GM23338 (cell line): Measurements from ENCODE around the gene KCNK1. TPM values are rescaled to one million over a fixed set of nuclear protein-coding genes. Genes with fewer than 3 reads are reported as not detected.

ENCODE experiments used
- ATAC-seq: fragments of 200-7000 bp; cut with Tn5 transposase; 3 replicates; pipeline ENCODE4 v1.9.1; 2020
- DNase-seq: peaks from one replicate; pipeline ENCODE4 v3.0.0-alpha.2; 2015; ENCODE audit warnings: low spot score
- H2AFZ ChIP-seq: fragments of 200-600 bp; sonication (generic); 2 replicates; pipeline ENCODE4 v1.8.0; 2016; ENCODE audit warnings: antibody characterized with exemption, mild to moderate bottlenecking, moderate library complexity
- H3F3A ChIP-seq: fragments of 200-600 bp; sonication (generic); replicated peaks from 2 replicates; pipeline ENCODE4 v1.8.0; 2017; ENCODE audit warnings: antibody characterized with exemption, mixed run types, low read depth
- H3K27ac ChIP-seq: fragments of 200-600 bp; sonication (generic); 2 replicates; pipeline ENCODE4 v1.6.1; 2016; ENCODE audit warnings: low read depth
- H3K27me3 ChIP-seq: fragments of 200-600 bp; sonication (generic); 2 replicates; pipeline ENCODE4 v1.8.0; 2016; ENCODE audit warnings: mild to moderate bottlenecking, mixed run types, moderate library complexity; ENCODE audit not compliant: insufficient read depth
- H3K36me3 ChIP-seq: fragments of 200-600 bp; sonication (generic); 2 replicates; pipeline ENCODE4 v1.8.0; 2016; ENCODE audit warnings: mild to moderate bottlenecking; ENCODE audit not compliant: insufficient read depth
- H3K4me1 ChIP-seq: fragments of 200-600 bp; sonication (generic); 2 replicates; pipeline ENCODE4 v1.8.0; 2016; ENCODE audit warnings: mild to moderate bottlenecking, moderate library complexity; ENCODE audit not compliant: insufficient read depth
- H3K4me2 ChIP-seq: fragments of 200-600 bp; sonication (generic); 2 replicates; pipeline ENCODE4 v1.7.1; 2017; ENCODE audit warnings: mixed run types
- H3K4me3 ChIP-seq: fragments of 200-600 bp; sonication (generic); 2 replicates; pipeline ENCODE4 v1.6.1; 2016; ENCODE audit warnings: mixed run types
- H3K79me2 ChIP-seq: fragments of 200-600 bp; sonication (generic); replicated peaks from 2 replicates; pipeline ENCODE4 v1.8.0; 2017; ENCODE audit warnings: mild to moderate bottlenecking; ENCODE audit not compliant: insufficient read depth
- H3K9me2 ChIP-seq: fragments of 200-600 bp; sonication (generic); 2 replicates; pipeline ENCODE4 v1.8.0; 2017; ENCODE audit not compliant: insufficient read depth
- H4K20me1 ChIP-seq: fragments of 200-600 bp; sonication (generic); replicated peaks from 2 replicates; pipeline ENCODE4 v1.8.0; 2017; ENCODE audit warnings: mild to moderate bottlenecking; ENCODE audit not compliant: insufficient read depth
- H3K27ac Mint-ChIP-seq: 2 replicates; pipeline ENCODE4 v1.8.0; 2020; ENCODE audit warnings: inconsistent platforms, mild to moderate bottlenecking, moderate library complexity, mixed read lengths
- H3K27me3 Mint-ChIP-seq: 3 replicates; pipeline ENCODE4 v1.8.0; 2022; ENCODE audit warnings: low read depth, mild to moderate bottlenecking, moderate library complexity, mixed read lengths, inconsistent platforms; ENCODE audit not compliant: insufficient read depth, poor library complexity
- H3K36me3 Mint-ChIP-seq: 3 replicates; pipeline ENCODE4 v1.8.0; 2021; ENCODE audit warnings: low read depth, mild to moderate bottlenecking, inconsistent platforms, moderate library complexity, mixed read lengths
- H3K4me1 Mint-ChIP-seq: 3 replicates; pipeline ENCODE4 v1.8.0; 2020; ENCODE audit warnings: mild to moderate bottlenecking, inconsistent platforms, mixed read lengths
- H3K4me3 Mint-ChIP-seq: 3 replicates; pipeline ENCODE4 v1.8.0; 2021; ENCODE audit warnings: moderate library complexity, mild to moderate bottlenecking, inconsistent platforms, mixed read lengths
- H3K9me3 Mint-ChIP-seq: 3 replicates; pipeline ENCODE4 v1.8.0; 2020; ENCODE audit warnings: moderate library complexity, mild to moderate bottlenecking, inconsistent platforms, mixed read lengths
- CREB1 ChIP-seq: fragments of 250-450 bp; sonication (Bioruptor Pico); IDR thresholded peaks from 2 replicates; pipeline ENCODE4 v1.5.0; 2020; ENCODE audit warnings: low read depth, mild to moderate bottlenecking, moderate library complexity
- CTCF ChIP-seq, 2 experiments: fragments of 200-600 bp in 1 of 2; sonication (generic) in 1 of 2; conservative IDR thresholded peaks; 2 replicates each; pipeline versions ENCODE4 v1.5.1 to v1.6.1; 2016 to 2017; ENCODE audit warnings: antibody characterized with exemption in 2 of 2, low read depth in 2 of 2, mild to moderate bottlenecking in 2 of 2, moderate library complexity in 1 of 2
- EZH2phosphoT487 ChIP-seq: fragments of 200-600 bp; sonication (generic); IDR thresholded peaks from one replicate; pipeline ENCODE4 v1.8.1; 2018; ENCODE audit warnings: antibody characterized with exemption; ENCODE audit not compliant: unreplicated experiment
- POLR2AphosphoS5 ChIP-seq: IDR thresholded peaks from 2 replicates; pipeline ENCODE4 v1.6.1; 2016; ENCODE audit warnings: antibody characterized with exemption, low read depth
- polyA plus RNA-seq: library from polyadenylated mRNA; unstranded; fragments of >200 nt; fragmentation: Nextera tagmentation; extraction: Ambion mirVana; gene quantifications from 2 replicates; pipeline ENCODE4 v1.2.1, GENCODE V29; 2016
- total RNA-seq: library from RNA; depleted of rRNA; stranded (reverse); fragments of >200 nt; shearing (Covaris generic); gene quantifications from 2 replicates; pipeline ENCODE4 v1.2.3, GENCODE V29; 2014
- TF ChIP-seq, protein P1 (sequence below): fragments of 250-450 bp; sonication (Bioruptor Pico); IDR thresholded peaks from 2 replicates; pipeline ENCODE4 v1.5.0; 2020; ENCODE audit warnings: mild to moderate bottlenecking, moderate library complexity
- TF ChIP-seq, protein P2 (sequence below): IDR thresholded peaks from 2 replicates; pipeline ENCODE4 v1.6.1; 2016; ENCODE audit warnings: antibody characterized with exemption

Gene KCNK1
- total and polyA plus RNA-seq, 2 experiments from 2014 or later: 10.1 to 12.7 TPM

- Mint-ChIP-seq H3K9me3 (no peaks in the 10 kb centered on the region), H3K36me3 (peaks cover 9% of the 10 kb centered on the region; the same call in 1 of the 3 replicates), H3K27me3 (peaks cover 2% of the 10 kb centered on the region), H3K27ac (no peak overlapping the region), H3K4me3 (no peak overlapping the region), H3K4me1 (peaks cover 36% of the 10 kb centered on the region)
- no peak overlapping the region for H3K27ac ChIP-seq
- peaks cover 4% of the 10 kb centered on the region; the same call in 1 of the 2 replicates for H4K20me1 ChIP-seq
- ATAC-seq (no peak), DNase-seq (no peak)
- H3K27me3 ChIP-seq: no peaks in the 10 kb centered on the region
- H3K4me3 ChIP-seq: no peak overlapping the region
- no peaks in the 10 kb centered on the region for H3F3A ChIP-seq
- TF ChIP-seq CTCF (conservative IDR thresholded peaks at IDR 0.05; ENCODE audit: low read depth in 2 of 2) (no peak), POLR2AphosphoS5 (no peak), CREB1 (CRISPR knock-in tag) (no peak), EZH2phosphoT487 (no peak)
- TF ChIP-seq, protein P1, sequence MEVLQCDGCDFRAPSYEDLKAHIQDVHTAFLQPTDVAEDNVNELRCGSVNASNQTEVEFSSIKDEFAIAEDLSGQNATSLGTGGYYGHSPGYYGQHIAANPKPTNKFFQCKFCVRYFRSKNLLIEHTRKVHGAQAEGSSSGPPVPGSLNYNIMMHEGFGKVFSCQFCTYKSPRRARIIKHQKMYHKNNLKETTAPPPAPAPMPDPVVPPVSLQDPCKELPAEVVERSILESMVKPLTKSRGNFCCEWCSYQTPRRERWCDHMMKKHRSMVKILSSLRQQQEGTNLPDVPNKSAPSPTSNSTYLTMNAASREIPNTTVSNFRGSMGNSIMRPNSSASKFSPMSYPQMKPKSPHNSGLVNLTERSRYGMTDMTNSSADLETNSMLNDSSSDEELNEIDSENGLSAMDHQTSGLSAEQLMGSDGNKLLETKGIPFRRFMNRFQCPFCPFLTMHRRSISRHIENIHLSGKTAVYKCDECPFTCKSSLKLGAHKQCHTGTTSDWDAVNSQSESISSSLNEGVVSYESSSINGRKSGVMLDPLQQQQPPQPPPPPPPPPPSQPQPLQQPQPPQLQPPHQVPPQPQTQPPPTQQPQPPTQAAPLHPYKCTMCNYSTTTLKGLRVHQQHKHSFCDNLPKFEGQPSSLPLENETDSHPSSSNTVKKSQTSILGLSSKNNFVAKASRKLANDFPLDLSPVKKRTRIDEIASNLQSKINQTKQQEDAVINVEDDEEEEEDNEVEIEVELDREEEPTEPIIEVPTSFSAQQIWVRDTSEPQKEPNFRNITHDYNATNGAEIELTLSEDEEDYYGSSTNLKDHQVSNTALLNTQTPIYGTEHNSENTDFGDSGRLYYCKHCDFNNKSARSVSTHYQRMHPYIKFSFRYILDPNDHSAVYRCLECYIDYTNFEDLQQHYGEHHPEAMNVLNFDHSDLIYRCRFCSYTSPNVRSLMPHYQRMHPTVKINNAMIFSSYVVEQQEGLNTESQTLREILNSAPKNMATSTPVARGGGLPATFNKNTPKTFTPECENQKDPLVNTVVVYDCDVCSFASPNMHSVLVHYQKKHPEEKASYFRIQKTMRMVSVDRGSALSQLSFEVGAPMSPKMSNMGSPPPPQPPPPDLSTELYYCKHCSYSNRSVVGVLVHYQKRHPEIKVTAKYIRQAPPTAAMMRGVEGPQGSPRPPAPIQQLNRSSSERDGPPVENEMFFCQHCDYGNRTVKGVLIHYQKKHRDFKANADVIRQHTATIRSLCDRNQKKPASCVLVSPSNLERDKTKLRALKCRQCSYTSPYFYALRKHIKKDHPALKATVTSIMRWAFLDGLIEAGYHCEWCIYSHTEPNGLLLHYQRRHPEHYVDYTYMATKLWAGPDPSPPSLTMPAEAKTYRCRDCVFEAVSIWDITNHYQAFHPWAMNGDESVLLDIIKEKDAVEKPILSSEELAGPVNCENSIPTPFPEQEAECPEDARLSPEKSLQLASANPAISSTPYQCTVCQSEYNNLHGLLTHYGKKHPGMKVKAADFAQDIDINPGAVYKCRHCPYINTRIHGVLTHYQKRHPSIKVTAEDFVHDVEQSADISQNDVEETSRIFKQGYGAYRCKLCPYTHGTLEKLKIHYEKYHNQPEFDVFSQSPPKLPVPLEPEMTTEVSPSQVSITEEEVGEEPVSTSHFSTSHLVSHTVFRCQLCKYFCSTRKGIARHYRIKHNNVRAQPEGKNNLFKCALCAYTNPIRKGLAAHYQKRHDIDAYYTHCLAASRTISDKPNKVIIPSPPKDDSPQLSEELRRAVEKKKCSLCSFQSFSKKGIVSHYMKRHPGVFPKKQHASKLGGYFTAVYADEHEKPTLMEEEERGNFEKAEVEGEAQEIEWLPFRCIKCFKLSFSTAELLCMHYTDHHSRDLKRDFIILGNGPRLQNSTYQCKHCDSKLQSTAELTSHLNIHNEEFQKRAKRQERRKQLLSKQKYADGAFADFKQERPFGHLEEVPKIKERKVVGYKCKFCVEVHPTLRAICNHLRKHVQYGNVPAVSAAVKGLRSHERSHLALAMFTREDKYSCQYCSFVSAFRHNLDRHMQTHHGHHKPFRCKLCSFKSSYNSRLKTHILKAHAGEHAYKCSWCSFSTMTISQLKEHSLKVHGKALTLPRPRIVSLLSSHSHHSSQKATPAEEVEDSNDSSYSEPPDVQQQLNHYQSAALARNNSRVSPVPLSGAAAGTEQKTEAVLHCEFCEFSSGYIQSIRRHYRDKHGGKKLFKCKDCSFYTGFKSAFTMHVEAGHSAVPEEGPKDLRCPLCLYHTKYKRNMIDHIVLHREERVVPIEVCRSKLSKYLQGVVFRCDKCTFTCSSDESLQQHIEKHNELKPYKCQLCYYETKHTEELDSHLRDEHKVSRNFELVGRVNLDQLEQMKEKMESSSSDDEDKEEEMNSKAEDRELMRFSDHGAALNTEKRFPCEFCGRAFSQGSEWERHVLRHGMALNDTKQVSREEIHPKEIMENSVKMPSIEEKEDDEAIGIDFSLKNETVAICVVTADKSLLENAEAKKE (CRISPR knock-in tag): no peak
- TF ChIP-seq, protein P2, sequence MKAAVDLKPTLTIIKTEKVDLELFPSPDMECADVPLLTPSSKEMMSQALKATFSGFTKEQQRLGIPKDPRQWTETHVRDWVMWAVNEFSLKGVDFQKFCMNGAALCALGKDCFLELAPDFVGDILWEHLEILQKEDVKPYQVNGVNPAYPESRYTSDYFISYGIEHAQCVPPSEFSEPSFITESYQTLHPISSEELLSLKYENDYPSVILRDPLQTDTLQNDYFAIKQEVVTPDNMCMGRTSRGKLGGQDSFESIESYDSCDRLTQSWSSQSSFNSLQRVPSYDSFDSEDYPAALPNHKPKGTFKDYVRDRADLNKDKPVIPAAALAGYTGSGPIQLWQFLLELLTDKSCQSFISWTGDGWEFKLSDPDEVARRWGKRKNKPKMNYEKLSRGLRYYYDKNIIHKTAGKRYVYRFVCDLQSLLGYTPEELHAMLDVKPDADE: no peak
- H3K4me2 ChIP-seq: no peak overlapping the region
- H3K36me3 ChIP-seq: no peaks in the 10 kb centered on the region
- peaks cover 33% of the 10 kb centered on the region for H3K4me1 ChIP-seq
- no peaks in the 10 kb centered on the region for H3K79me2 ChIP-seq
- 0 out of 2 replicates have a peak, but pooled peaks cover 4% of the 10 kb centered on the region for H3K9me2 ChIP-seq
- H2AFZ ChIP-seq: no peak overlapping the region
These were observed 40.9 kb downstream of the KCNK1 start for GRCh38 chr1:233654658-233655280.
